BJ (cell line): ENCODE measurements around the gene MAP7D1. TPM values are rescaled to one million over a fixed set of nuclear protein-coding genes. Genes with fewer than 3 reads are reported as not detected.

Experiments
- CTCF ChIA-PET: fragments of 350-600 bp; formaldehyde crosslinking; extraction: SDS; loops from one replicate; lab custom pipeline; 2021; ENCODE audit warnings: antibody characterized with exemption, inconsistent platforms; lab: Yijun Ruan, JAX
- POLR2A ChIA-PET: fragments of 300-600 bp; sonication (Branson Sonifier 250); formaldehyde crosslinking; extraction: SDS; loops from one replicate; lab custom pipeline; 2021; ENCODE audit warnings: antibody characterized with exemption; lab: Charles Lee
- DNase-seq: peaks from one replicate; pipeline ENCODE4 v3.0.0-alpha.2; 2011; ENCODE audit warnings: low read depth
- H3K27me3 ChIP-seq: 2 replicates; pipeline ENCODE4 v1.6.0; 2011; ENCODE audit warnings: low read length; ENCODE audit not compliant: control insufficient read depth, insufficient read depth
- H3K36me3 ChIP-seq: 2 replicates; pipeline ENCODE4 v1.5.1; 2011; ENCODE audit warnings: low read length; ENCODE audit not compliant: control insufficient read depth, insufficient read depth
- H3K4me3 ChIP-seq: 2 replicates; pipeline ENCODE4 v1.5.1; 2011; ENCODE audit warnings: low read depth, mild to moderate bottlenecking, control low read depth, low read length
- CTCF ChIP-seq: IDR thresholded peaks from 2 replicates; pipeline ENCODE4 v1.5.1; 2011; ENCODE audit warnings: low read depth, mild to moderate bottlenecking, control low read depth, inconsistent platforms, low read length, moderate library complexity; ENCODE audit not compliant: insufficient read depth
- polyA plus RNA-seq: library from polyadenylated mRNA; depleted of rRNA; stranded (reverse); fragments of >200 nt; gene quantifications from 2 replicates; pipeline ENCODE4 v1.2.3, GENCODE V29; 2011

The MAP7D1 gene
- polyA plus RNA-seq, 1 experiment: 33.7 TPM

- H3K36me3 ChIP-seq: peaks cover 1% of the 10 kb centered on the region; the same call in 1 of the 2 replicates
- POLR2A ChIA-PET: interaction anchor here (0.6 kb wide), 1 partner anchor 163 kb away, joined by 3 read pairs; no protein-coding TSS in a partner anchor
- H3K27me3 ChIP-seq: no peaks in the 10 kb centered on the region
- CTCF ChIA-PET: interaction anchor here (1.0 to 6.9 kb wide), 3 partner anchors 12 to 19 kb away, joined by 3 to 71 read pairs (median 3); no protein-coding TSS in a partner anchor
- H3K4me3 ChIP-seq: no peak overlapping the region
- no peak for DNase-seq
- TF ChIP-seq CTCF: no peak
Measured at GRCh38 chr1:36115931-36116330, 40.0 kb upstream of the MAP7D1 start.

- Histone ChIP-seq H3K27me3 (no peaks in the 10 kb centered on the region), H3K36me3 (peaks cover 1% of the 10 kb centered on the region; the same call in 1 of the 2 replicates), H3K4me3 (no peak overlapping the region)
- DNase-seq: no peak
- TF ChIP-seq CTCF: no peak
- ChIA-PET CTCF (interaction anchor here (1.2 to 6.9 kb wide), 5 partner anchors 13 to 33 kb away, joined by 3 to 71 read pairs (median 5); partner anchors contain the start of gene TRAPPC3), POLR2A (no interaction called here)
Measured at GRCh38 chr1:36116901-36117300, 39.1 kb upstream of the MAP7D1 start.

GRCh38 chr1:36118447-36119204, 37.3 kb upstream of the MAP7D1 start:
- no peaks in the 10 kb centered on the region for H3K36me3 ChIP-seq
- no peaks in the 10 kb centered on the region for H3K27me3 ChIP-seq
- H3K4me3 ChIP-seq: no peak overlapping the region
- TF ChIP-seq CTCF: no peak
- DNase-seq: no peak
- CTCF ChIA-PET: interaction anchor here (0.8 to 6.9 kb wide), 10 partner anchors 9 to 31 kb away, joined by 3 to 71 read pairs (median 4); no protein-coding TSS in a partner anchor
- POLR2A ChIA-PET: no interaction called here

GRCh38 chr1:36119456-36119855, 36.5 kb upstream of the MAP7D1 start:
- ChIA-PET POLR2A (no interaction called here), CTCF (interaction anchor here (0.8 to 6.9 kb wide), 5 partner anchors 10 to 30 kb away, joined by 3 to 71 read pairs (median 6); no protein-coding TSS in a partner anchor)
- Histone ChIP-seq H3K36me3 (no peaks in the 10 kb centered on the region), H3K4me3 (no peak overlapping the region), H3K27me3 (0 out of 2 replicates have a peak, but pooled peaks cover under 1% of the 10 kb centered on the region)
- TF ChIP-seq CTCF: no peak
- no peak for DNase-seq
